PC-9 (cell line): ENCODE results near the gene RGS3.

Experiments
- EZH2 ChIP-seq: fragments of 200-600 bp; sonication (generic); IDR thresholded peaks from 2 replicates; pipeline ENCODE4 v1.8.0; 2017; ENCODE audit warnings: antibody characterized with exemption, low read depth
- TF ChIP-seq, protein P1 (sequence below): fragments of 200-600 bp; sonication (generic); conservative IDR thresholded peaks from 2 replicates; pipeline ENCODE4 v1.6.1; 2017; ENCODE audit warnings: mixed run types, antibody characterized with exemption, mild to moderate bottlenecking, moderate library complexity

DNA sequence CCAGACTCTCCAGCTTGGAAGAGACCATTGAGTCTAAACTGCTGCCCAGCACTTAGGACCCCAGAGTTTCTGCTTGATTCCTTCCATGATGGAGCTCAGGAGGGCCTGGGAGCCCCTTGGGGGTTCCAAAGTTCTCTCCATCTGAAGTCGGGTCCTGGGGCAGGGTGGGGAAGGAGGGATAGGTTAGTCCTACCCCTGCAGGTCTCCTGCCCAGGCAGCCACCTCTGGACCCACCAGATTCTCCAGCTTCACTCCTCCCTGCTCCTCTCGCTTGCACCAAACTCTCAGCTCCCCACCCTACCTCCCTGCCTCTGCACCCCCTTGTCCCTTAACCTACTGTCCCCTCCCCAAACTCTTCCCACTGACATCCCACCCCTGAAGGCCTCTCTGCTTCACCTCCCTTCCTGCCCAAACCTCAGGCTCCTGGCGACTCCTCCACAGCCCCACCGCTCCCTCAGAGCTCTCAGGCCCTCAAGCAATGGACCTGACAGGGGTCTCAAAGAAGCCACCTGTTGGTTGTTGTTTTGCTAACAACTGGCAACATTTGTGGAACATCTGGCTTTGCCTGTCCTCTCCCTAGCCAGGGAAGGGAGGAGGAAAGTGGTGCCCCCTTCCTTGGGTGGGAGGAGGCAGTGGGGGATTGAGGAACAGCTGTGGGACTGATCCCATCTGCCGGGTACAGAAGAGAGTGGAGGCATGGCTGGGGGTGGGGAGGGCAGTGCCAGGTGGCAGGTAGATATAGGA is 137.5 kb downstream of the RGS3 start:
- TF ChIP-seq, protein P1, sequence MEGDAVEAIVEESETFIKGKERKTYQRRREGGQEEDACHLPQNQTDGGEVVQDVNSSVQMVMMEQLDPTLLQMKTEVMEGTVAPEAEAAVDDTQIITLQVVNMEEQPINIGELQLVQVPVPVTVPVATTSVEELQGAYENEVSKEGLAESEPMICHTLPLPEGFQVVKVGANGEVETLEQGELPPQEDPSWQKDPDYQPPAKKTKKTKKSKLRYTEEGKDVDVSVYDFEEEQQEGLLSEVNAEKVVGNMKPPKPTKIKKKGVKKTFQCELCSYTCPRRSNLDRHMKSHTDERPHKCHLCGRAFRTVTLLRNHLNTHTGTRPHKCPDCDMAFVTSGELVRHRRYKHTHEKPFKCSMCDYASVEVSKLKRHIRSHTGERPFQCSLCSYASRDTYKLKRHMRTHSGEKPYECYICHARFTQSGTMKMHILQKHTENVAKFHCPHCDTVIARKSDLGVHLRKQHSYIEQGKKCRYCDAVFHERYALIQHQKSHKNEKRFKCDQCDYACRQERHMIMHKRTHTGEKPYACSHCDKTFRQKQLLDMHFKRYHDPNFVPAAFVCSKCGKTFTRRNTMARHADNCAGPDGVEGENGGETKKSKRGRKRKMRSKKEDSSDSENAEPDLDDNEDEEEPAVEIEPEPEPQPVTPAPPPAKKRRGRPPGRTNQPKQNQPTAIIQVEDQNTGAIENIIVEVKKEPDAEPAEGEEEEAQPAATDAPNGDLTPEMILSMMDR = no peak
- no peak for TF ChIP-seq EZH2
